Neural progenitor cell (in vitro differentiated cells): ENCODE data around the gene MYLK.
"Not testable (repeated sequence)": the region's sequence is repeated elsewhere in the genome, so short reads cannot be mapped to it uniquely, and the experiment has no call there.

Experiments used
- CTCF ChIP-seq: fragments of 200-600 bp; sonication (generic); IDR thresholded peaks from 2 replicates; pipeline ENCODE4 v1.5.1; 2017; ENCODE audit warnings: antibody characterized with exemption, mild to moderate bottlenecking
- EZH2 ChIP-seq: fragments of 200-600 bp; sonication (generic); IDR thresholded peaks from 2 replicates; pipeline ENCODE4 v1.6.1; 2017; ENCODE audit warnings: antibody characterized with exemption, mild to moderate bottlenecking, moderate library complexity
- EZH2phosphoT487 ChIP-seq: fragments of 200-600 bp; sonication (generic); IDR thresholded peaks from 2 replicates; pipeline ENCODE4 v1.6.1; 2017; ENCODE audit warnings: antibody characterized with exemption

GRCh38 chr3:123890162-123890561 lies 6.0 kb upstream of the MYLK start:
- TF ChIP-seq CTCF, EZH2, EZH2phosphoT487: not testable (repeated sequence)
